Activated naive CD8-positive, alpha-beta T cell treated with anti-CD3 and anti-CD28 coated beads, Interleukin-2, amount 10 ng/mL, durations not matched to agents 7 days and 5 days (primary cell): ENCODE measurements around the gene TMEM63B. TPM values are rescaled to one million over a fixed set of nuclear protein-coding genes. Genes with fewer than 3 reads are reported as not detected.
A peak's percentile ranks its signal among the peaks of the same experiment; 100 is the strongest.

Experiments used
- ATAC-seq: fragments of 150-1000 bp; cut with Tn5 transposase; one replicate; pipeline ENCODE4 v1.10.0; 2021; ENCODE audit warnings: low read depth, moderate library complexity
- POLR2A ChIA-PET: fragments of 350-600 bp; sonication (Branson Sonifier 250); formaldehyde crosslinking; loops from one replicate; lab custom pipeline; 2021; ENCODE audit warnings: antibody characterized with exemption; lab: Charles Lee
- DNase-seq: peaks from one replicate; pipeline ENCODE4 v3.0.0; 2021
- H3K27ac Mint-ChIP-seq: one replicate; pipeline ENCODE4 v1.8.0; 2022; ENCODE audit warnings: mild to moderate bottlenecking, mixed read lengths
- H3K27me3 Mint-ChIP-seq: one replicate; pipeline ENCODE4 v1.8.0; 2022; ENCODE audit warnings: mild to moderate bottlenecking, moderate library complexity, mixed read lengths
- H3K36me3 Mint-ChIP-seq: one replicate; pipeline ENCODE4 v1.8.0; 2021; ENCODE audit warnings: mild to moderate bottlenecking, mixed read lengths
- H3K4me1 Mint-ChIP-seq: one replicate; pipeline ENCODE4 v1.8.0; 2021; ENCODE audit warnings: mixed read lengths
- H3K4me3 Mint-ChIP-seq: one replicate; pipeline ENCODE4 v1.8.0; 2022; ENCODE audit warnings: mild to moderate bottlenecking, moderate library complexity, mixed read lengths
- H3K9me3 Mint-ChIP-seq: one replicate; pipeline ENCODE4 v1.8.0; 2021; ENCODE audit warnings: mixed read lengths
- total RNA-seq, 2 experiments: library from RNA; stranded (reverse); gene quantifications; one replicate each; pipeline ENCODE4 v1.2.3, GENCODE V29; 2021

Gene TMEM63B
- total RNA-seq, 2 experiments from 2014 or later, result 20.8 to 21.8 TPM

DNA sequence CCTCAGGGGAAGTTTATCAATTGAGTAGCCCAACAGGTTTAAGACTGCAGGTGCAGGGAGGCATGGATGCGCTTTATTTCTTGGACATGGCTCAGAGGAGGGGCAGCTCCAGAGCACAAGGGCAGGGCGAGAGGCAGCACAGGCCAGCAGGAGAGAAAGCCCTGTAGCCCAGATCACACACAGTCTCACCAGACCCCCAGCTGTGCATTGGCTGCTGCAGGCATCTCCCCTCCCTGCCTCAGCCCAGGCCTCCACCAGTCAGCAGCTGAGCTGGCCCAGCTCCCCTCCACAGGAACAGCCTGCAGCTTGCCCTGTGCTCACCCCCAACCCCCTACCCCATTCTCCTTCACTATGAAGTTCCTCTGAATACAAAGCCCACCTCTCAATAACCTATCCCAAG lies 24.8 kb upstream of the TMEM63B start:
- POLR2A ChIA-PET, result interaction anchor here (0.6 kb wide), 1 partner anchor 27 kb away, joined by 3 read pairs; no protein-coding TSS in a partner anchor
- Mint-ChIP-seq H3K27ac (peak overlapping the region; percentile 18), H3K27me3 (no peaks in the 10 kb centered on the region)

DNA sequence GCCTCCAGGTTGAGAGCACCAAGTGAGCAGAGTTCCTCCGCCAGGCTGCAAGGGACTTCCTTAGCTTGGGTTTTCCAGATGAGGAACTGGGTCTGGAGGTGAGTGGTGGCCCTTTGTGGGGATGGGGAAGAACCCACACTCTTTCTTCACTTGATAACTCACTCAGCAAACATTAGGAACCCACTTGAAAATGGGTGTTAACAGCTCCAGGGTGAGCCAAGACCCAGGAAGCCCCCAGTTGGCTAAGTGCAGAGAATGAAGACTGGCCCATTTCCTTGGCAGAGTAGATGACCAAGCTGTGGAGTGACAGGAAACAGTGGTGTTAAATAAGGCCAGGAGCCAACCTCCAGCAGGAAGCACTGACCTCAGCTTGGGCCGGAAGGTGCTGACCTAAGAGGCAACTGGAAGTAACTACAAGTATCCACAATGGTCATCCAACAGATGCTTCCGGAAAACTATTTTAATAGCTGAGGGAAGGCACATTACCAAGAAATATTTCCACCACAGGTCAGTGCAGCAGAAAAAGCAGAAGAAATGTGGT lies 22.8 kb upstream of the TMEM63B start:
- ATAC-seq (no peak), DNase-seq (no peak)
- H3K4me3 Mint-ChIP-seq, result no peak overlapping the region
- no peaks in the 10 kb centered on the region for H3K9me3 Mint-ChIP-seq
- peaks cover 3% of the 10 kb centered on the region for H3K36me3 Mint-ChIP-seq
- H3K27ac Mint-ChIP-seq, result no peak overlapping the region
- peaks cover 33% of the 10 kb centered on the region for H3K4me1 Mint-ChIP-seq
- POLR2A ChIA-PET, result no interaction called here
- H3K27me3 Mint-ChIP-seq, result no peaks in the 10 kb centered on the region

More for the DNA sequence above, 24.8 kb upstream of the TMEM63B start:
- no peak for DNase-seq
- no peak for ATAC-seq
- Mint-ChIP-seq H3K9me3 (no peaks in the 10 kb centered on the region), H3K36me3 (peaks cover 2% of the 10 kb centered on the region), H3K4me1 (peaks cover 34% of the 10 kb centered on the region), H3K4me3 (no peak overlapping the region)

DNA sequence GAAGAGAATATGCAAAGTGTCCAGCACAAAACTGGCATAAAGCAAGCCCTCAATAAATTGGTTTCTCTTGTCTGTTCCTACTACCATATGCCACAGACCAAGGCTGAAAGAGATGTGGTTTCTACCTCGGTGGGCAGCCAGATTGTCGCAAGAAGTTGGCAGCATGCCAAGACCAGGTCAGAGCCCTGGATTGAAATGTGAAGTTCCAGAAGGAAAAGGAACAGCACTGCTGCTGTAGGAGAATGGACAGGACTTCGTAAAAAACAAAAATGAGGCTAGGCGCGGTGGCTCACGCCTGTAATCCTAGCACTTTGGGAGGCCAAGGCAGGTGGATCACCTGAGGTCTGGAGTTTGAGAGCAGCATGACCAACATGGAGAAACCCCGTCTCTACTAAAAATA lies 22.2 kb upstream of the TMEM63B start:
- Mint-ChIP-seq H3K27me3 (no peaks in the 10 kb centered on the region), H3K36me3 (peaks cover 3% of the 10 kb centered on the region), H3K4me1 (peaks cover 34% of the 10 kb centered on the region), H3K27ac (no peak overlapping the region), H3K4me3 (no peak overlapping the region), H3K9me3 (no peaks in the 10 kb centered on the region)
- DNase-seq (no peak), ATAC-seq (no peak)
- POLR2A ChIA-PET, result no interaction called here

DNA sequence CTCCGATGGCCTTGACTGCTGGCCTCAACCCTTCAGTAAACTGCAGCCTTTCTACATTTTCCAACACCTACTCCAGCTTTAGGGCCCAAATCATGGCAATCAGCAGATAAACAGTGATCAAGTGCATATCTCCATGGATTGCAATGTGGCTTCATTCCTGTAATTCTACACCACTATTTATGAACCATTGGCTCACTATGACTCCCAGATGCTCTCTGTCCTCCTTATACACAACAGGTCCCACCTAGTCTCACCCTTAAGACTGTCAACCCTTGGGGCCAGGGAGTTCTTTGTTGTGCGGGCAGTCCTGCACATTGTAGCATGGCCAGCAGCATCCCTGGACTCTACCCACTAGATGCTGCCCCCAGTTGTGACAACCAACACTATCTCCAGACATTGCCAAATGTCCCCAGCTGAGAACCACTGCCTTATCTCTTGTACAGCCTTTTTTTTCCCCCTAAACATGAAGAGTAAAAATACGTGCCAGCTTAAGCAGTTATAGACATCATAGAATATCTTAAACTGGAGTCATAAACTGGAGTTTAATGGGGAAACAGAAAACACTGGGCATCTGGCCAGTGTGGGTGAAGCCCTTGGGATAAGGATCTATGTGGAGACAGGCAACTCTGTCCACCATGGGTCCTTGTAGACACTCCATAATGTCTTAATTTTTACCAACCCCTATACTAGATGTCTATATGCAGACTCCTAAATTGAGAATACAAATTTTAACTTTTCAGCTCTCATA lies 21.2 kb upstream of the TMEM63B start:
- POLR2A ChIA-PET, result no interaction called here
- H3K27me3 Mint-ChIP-seq, result no peaks in the 10 kb centered on the region
- peak overlapping the region; percentile 13 for H3K27ac Mint-ChIP-seq
- H3K9me3 Mint-ChIP-seq, result no peaks in the 10 kb centered on the region
- DNase-seq (no peak), ATAC-seq (no peak)
- peaks cover 38% of the 10 kb centered on the region for H3K4me1 Mint-ChIP-seq
- no peak overlapping the region for H3K4me3 Mint-ChIP-seq
- H3K36me3 Mint-ChIP-seq, result peaks cover 5% of the 10 kb centered on the region

DNA sequence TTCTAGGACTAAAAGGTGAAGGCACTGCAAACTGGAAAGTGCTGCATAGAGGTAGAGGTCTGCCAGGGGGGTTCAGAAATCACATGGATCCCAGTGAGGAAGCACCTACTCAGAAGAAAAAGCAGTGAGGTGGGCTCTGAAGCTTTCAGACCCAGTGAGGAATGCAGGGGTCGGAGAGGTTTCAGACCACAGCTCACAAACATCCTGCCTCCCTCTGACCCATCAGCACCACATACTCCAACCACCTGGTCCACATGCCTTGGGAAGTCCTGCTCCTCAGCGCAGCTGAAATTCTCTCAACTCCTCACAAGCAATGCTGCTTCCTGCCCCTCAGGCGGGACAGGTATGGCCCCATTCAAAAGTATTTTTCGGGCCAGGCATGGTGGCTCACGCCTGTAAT lies 20.3 kb upstream of the TMEM63B start:
- DNase-seq (no peak), ATAC-seq (no peak)
- POLR2A ChIA-PET, result no interaction called here
- H3K36me3 Mint-ChIP-seq, result peaks cover 13% of the 10 kb centered on the region
- H3K9me3 Mint-ChIP-seq, result no peaks in the 10 kb centered on the region
- peaks cover 39% of the 10 kb centered on the region for H3K4me1 Mint-ChIP-seq
- no peak overlapping the region for H3K4me3 Mint-ChIP-seq
- H3K27me3 Mint-ChIP-seq, result no peaks in the 10 kb centered on the region
- H3K27ac Mint-ChIP-seq, result no peak overlapping the region

DNA sequence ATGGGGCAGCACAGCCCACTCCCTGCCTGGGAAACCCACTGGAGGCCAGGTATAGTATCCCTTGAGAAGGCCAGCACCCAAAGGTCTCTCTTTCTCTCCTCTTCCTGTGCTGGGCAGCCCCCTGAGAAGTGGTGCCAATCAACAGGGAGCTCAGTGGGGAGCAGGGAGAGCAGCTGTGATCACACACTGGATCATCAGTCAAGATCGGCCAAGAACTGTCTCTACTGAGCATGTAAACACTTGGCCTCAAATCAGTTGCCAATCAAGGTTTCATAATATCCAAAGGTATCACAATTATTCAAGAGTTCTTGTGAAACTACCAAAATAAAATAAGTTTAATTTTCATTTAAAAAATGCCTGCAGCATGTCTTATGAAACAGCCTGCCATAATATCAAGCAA lies 18.9 kb upstream of the TMEM63B start:
- POLR2A ChIA-PET, result no interaction called here

DNA sequence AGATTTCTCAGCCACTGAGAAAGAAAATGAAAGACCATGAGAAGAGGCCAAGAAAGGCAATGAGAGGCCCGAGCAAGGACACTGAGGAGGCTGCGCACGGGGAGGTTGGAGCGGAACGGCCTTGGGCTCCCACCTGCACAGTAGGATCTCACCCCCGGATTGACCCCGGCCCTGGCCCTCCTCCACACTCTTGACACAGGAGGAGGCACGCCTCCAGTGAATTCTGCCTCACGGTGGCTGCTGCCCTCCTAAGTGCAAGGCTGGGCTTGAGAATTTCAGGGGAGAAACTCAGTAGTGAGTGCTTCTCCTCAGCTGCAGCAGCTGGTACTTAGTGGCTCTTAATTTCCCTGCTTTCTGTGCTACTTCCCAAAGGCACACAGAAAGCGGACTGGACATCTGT lies 18.1 kb upstream of the TMEM63B start:
- H3K27ac Mint-ChIP-seq, result no peak overlapping the region
- DNase-seq (no peak), ATAC-seq (no peak)
- H3K9me3 Mint-ChIP-seq, result no peaks in the 10 kb centered on the region
- POLR2A ChIA-PET, result no interaction called here
- H3K27me3 Mint-ChIP-seq, result no peaks in the 10 kb centered on the region
- H3K36me3 Mint-ChIP-seq, result peaks cover 13% of the 10 kb centered on the region
- H3K4me3 Mint-ChIP-seq, result no peak overlapping the region
- H3K4me1 Mint-ChIP-seq, result peaks cover 30% of the 10 kb centered on the region

More for the DNA sequence above, 18.9 kb upstream of the TMEM63B start:
- Mint-ChIP-seq H3K4me1 (peaks cover 30% of the 10 kb centered on the region), H3K9me3 (no peaks in the 10 kb centered on the region), H3K27me3 (no peaks in the 10 kb centered on the region), H3K27ac (no peak overlapping the region), H3K36me3 (peaks cover 13% of the 10 kb centered on the region), H3K4me3 (no peak overlapping the region)
- DNase-seq (no peak), ATAC-seq (no peak)

DNA sequence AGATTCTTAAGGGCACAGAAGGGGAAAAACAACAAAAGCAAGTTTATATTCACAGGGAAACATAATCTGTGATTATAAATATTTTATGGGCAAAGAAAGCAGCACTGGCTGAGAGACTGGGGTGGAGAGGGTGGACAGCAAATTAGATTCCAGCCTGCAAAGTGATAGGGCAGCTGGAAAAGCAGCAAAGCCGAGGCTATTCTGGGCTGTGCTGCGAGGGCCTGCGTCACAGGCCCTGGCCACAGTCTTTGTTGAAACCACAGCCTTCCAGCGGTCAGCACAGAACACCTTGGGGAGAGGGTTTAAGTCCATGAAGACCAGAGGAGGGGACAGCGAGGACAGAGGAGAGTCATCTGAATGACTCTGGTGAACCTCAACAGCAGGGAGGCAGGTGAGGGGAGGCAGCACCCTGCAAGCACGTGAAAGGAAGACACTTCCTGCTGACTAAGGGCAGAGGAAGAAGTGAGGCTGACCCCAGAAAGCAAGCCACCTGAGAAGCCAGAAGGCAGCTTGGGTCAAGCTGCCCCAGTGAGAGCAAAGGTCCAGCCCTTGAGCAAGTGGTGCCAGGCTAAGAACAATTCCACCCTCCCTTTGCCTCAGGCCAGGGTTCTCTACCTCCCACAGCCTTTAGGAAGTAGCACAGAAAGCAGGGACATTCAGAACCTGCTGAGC lies 17.2 kb upstream of the TMEM63B start:
- ATAC-seq, result peak; percentile 26
- no peak overlapping the region for H3K4me3 Mint-ChIP-seq
- peak overlapping the region; percentile 32 for H3K27ac Mint-ChIP-seq
- peaks cover 25% of the 10 kb centered on the region for H3K4me1 Mint-ChIP-seq
- H3K9me3 Mint-ChIP-seq, result no peaks in the 10 kb centered on the region
- no peak for DNase-seq
- POLR2A ChIA-PET, result no interaction called here
- no peaks in the 10 kb centered on the region for H3K27me3 Mint-ChIP-seq
- H3K36me3 Mint-ChIP-seq, result peaks cover 13% of the 10 kb centered on the region

DNA sequence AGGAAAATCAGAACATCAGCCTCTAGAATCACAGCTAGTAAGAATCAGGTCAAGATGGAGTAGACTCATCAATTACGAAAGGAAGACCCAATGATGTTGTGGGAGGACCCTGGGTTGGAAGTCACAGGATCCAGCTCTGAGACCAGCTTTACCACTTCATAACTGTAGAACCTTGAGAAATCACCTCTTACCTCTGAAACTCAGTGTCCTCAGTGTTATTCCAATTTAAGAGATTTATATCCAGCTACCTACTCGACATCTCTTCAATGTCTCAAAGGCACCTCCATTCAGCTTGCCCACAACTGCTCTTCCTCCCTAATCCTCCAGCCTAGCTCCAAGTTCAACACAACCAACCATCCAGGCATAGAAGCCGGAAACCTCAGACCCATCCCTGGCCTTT lies 16.4 kb upstream of the TMEM63B start:
- POLR2A ChIA-PET, result interaction anchor here (1.2 kb wide), 1 partner anchor 137 kb away, joined by 3 read pairs; no protein-coding TSS in a partner anchor
- peaks cover 22% of the 10 kb centered on the region for H3K4me1 Mint-ChIP-seq
- H3K27ac Mint-ChIP-seq, result no peak overlapping the region
- no peak overlapping the region for H3K4me3 Mint-ChIP-seq
- DNase-seq, result no peak
- H3K27me3 Mint-ChIP-seq, result no peaks in the 10 kb centered on the region
- no peak for ATAC-seq
- H3K36me3 Mint-ChIP-seq, result peaks cover 18% of the 10 kb centered on the region
- no peaks in the 10 kb centered on the region for H3K9me3 Mint-ChIP-seq

DNA sequence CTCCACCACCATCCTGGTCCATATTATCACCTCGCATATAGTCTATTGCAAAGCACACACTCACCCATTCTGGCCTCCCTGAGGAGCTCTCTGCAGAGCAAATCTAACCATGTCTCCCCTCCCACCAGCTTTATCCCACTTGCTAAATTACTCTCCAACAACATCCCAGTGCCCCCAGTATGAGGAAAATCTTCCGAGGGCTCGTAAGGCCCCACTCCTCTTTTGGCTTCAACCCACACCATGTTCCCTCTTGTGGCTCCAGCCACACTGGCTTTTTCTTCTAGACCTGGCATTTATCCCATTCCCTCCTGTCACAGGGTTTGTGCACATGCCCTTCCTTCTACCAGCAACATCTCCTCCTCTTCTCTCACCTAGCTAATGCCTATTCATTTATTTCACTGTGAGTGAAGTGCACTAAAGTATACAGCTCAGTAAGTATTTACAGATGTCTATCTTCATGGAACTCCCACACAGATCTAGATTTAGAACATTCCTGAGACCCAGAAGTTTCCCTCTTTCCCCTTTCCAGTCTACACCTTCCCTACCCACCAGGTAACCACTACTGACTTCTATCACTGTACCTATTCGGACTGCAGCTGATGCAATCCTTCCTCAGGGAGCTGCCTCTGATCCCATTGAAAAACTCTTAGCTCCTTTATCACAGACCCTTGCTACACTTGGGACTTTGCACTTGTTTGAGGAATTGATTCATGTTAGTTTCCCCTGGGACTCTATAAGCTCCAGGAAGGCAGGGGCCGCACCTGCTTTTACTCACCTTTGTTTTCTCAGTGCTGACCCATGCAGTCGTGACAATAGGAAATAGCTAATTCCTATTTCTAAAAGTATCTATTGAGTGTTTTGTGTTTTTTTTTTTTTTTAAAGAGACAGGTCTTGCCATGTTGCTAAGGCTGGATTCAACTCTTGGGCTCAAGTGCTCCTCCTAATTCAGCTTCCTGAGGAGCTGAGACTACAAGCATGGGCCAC lies 15.6 kb upstream of the TMEM63B start:
- peaks cover 25% of the 10 kb centered on the region for H3K4me1 Mint-ChIP-seq
- H3K9me3 Mint-ChIP-seq, result no peaks in the 10 kb centered on the region
- no peak overlapping the region for H3K4me3 Mint-ChIP-seq
- DNase-seq, result no peak
- POLR2A ChIA-PET, result interaction anchor here (1.2 kb wide), 1 partner anchor 136 kb away, joined by 3 read pairs; no protein-coding TSS in a partner anchor
- peaks cover 18% of the 10 kb centered on the region for H3K36me3 Mint-ChIP-seq
- peak overlapping the region; percentile 39 for H3K27ac Mint-ChIP-seq
- no peak for ATAC-seq
- H3K27me3 Mint-ChIP-seq, result no peaks in the 10 kb centered on the region

DNA sequence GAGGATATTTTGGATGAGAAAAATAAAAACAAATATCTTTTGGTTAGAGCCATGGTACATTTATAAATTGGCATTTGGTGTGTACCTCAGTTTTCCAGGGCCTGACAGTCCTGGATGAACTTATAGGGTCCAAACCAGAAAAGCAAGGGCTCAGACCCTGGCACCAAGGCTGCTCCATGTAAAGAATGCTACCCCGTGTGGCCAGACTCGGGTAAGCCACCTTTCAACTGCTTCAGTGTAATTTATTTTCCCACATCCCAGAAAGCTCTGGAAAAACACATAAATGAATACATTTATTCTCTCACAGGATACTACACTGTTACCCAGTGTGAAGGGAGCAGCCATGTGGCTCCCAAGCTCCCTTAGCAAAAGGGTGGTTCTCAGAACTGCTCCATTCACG lies 13.9 kb upstream of the TMEM63B start:
- Mint-ChIP-seq H3K27ac (no peak overlapping the region), H3K4me1 (peaks cover 29% of the 10 kb centered on the region), H3K27me3 (no peaks in the 10 kb centered on the region), H3K4me3 (no peak overlapping the region), H3K36me3 (peaks cover 22% of the 10 kb centered on the region), H3K9me3 (no peaks in the 10 kb centered on the region)
- ATAC-seq (no peak), DNase-seq (no peak)
- POLR2A ChIA-PET, result no interaction called here

DNA sequence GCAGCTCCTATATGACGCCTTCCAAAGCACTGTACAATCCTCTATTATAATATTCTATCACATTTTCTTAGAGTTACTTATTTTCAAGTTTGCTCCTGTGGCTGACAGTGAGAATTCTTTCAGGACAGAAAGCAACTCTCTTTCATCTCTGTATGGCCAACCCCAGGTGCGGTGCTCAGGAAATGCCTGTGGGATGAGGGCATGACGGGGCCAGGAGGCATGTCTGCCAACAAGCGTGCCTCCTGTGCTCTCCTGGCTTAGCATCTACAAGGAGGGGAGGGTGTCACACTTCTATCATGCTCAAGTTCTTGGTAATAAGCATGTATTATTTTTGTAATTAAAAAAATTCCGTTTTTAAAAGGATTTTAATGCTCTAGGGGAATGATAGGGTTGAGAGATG lies 11.5 kb upstream of the TMEM63B start:
- Mint-ChIP-seq H3K36me3 (peaks cover 21% of the 10 kb centered on the region), H3K9me3 (no peaks in the 10 kb centered on the region), H3K27me3 (no peaks in the 10 kb centered on the region), H3K27ac (no peak overlapping the region), H3K4me3 (no peak overlapping the region), H3K4me1 (peaks cover 36% of the 10 kb centered on the region)
- DNase-seq, result no peak
- no peak for ATAC-seq
- POLR2A ChIA-PET, result interaction anchor here (0.5 kb wide), 1 partner anchor 1323 kb away, joined by 3 read pairs; no protein-coding TSS in a partner anchor
